ENCODE data around the gene CLEC19A. TPM values are rescaled to one million over a fixed set of nuclear protein-coding genes. Genes with fewer than 3 reads are reported as not detected.

Gene CLEC19A
- total RNA-seq, 2 experiments from 2014 or later = not detected

GRCh38 chr16:19269098-19269497, 16.4 kb upstream of the CLEC19A start:
- no peak for TF ChIP-seq CTCF (IDR thresholded peaks at IDR 0.05)
- Histone ChIP-seq H3K9me3 (ENCODE audit: control insufficient read depth in 1 of 2, insufficient read depth in 1 of 2, low read length in 2 of 2) (no peaks in the 10 kb centered on the region), H3K27me3 (ENCODE audit: control insufficient read depth in 1 of 2, insufficient read depth in 2 of 2, low read length in 2 of 2) (peaks cover 0 to 2% of the 10 kb centered on the region in 2 experiments), H3K4me3 (ENCODE audit: low read length) (no peak overlapping the region), H3K36me3 (ENCODE audit: insufficient read depth, low read length) (no peaks in the 10 kb centered on the region), H3K27ac (ENCODE audit: low read depth in 1 of 2, low read length in 2 of 2) (no peak overlapping the region), H3K4me1 (ENCODE audit: insufficient read depth, low read length) (no peaks in the 10 kb centered on the region)
- Mint-ChIP-seq H3K27me3 (no peaks in the 10 kb centered on the region), H3K4me1 (ENCODE audit: low read depth) (no peaks in the 10 kb centered on the region), H3K4me3 (no peak overlapping the region), H3K36me3 (ENCODE audit: low read depth) (no peaks in the 10 kb centered on the region), H3K9me3 (peaks cover 2% of the 10 kb centered on the region), H3K27ac (no peak overlapping the region)
- DNase-seq (no peak), ATAC-seq (ENCODE audit: poor library complexity) (no peak)
- ChIA-PET CTCF (interaction anchor here (0.5 kb wide), 1 partner anchor 880 kb away, joined by 3 read pairs; no protein-coding TSS in a partner anchor), POLR2A (no interaction called here)
- intact Hi-C loops (cut with DNase I, micrococcal nuclease) = no loop called here

GRCh38 chr16:19274165-19274797, 11.2 kb upstream of the CLEC19A start:
- DNase-seq = no peak
- Histone ChIP-seq H3K36me3 (ENCODE audit: insufficient read depth, low read length) (no peaks in the 10 kb centered on the region), H3K9me3 (ENCODE audit: control insufficient read depth in 1 of 2, insufficient read depth in 1 of 2, low read length in 2 of 2) (no peaks in the 10 kb centered on the region), H3K27ac (ENCODE audit: low read depth in 1 of 2, low read length in 2 of 2) (no peak overlapping the region), H3K27me3 (ENCODE audit: control insufficient read depth in 1 of 2, insufficient read depth in 2 of 2, low read length in 2 of 2) (peaks cover 0 to 2% of the 10 kb centered on the region in 2 experiments), H3K4me1 (ENCODE audit: insufficient read depth, low read length) (no peaks in the 10 kb centered on the region), H3K4me3 (ENCODE audit: low read length) (no peak overlapping the region)
- no peak overlapping the region for H3K4me3 Mint-ChIP-seq
- H3K4me1 Mint-ChIP-seq (ENCODE audit: low read depth) = no peaks in the 10 kb centered on the region
- ChIA-PET POLR2A (no interaction called here), CTCF (no interaction called here)
- intact Hi-C loops (cut with DNase I, micrococcal nuclease) = no loop called here
- ATAC-seq (ENCODE audit: poor library complexity) = no peak
- H3K27me3 Mint-ChIP-seq = no peaks in the 10 kb centered on the region
- no peaks in the 10 kb centered on the region for H3K9me3 Mint-ChIP-seq
- no peaks in the 10 kb centered on the region for H3K36me3 Mint-ChIP-seq (ENCODE audit: low read depth)
- no peak overlapping the region for H3K27ac Mint-ChIP-seq
- TF ChIP-seq CTCF (IDR thresholded peaks at IDR 0.05) = no peak

GRCh38 chr16:19278403-19278802, 7.1 kb upstream of the CLEC19A start:
- Histone ChIP-seq H3K4me3 (ENCODE audit: low read length) (no peak overlapping the region), H3K4me1 (ENCODE audit: insufficient read depth, low read length) (no peaks in the 10 kb centered on the region), H3K36me3 (ENCODE audit: insufficient read depth, low read length) (no peaks in the 10 kb centered on the region), H3K27me3 (ENCODE audit: control insufficient read depth in 1 of 2, insufficient read depth in 2 of 2, low read length in 2 of 2) (no peaks in the 10 kb centered on the region), H3K9me3 (ENCODE audit: control insufficient read depth in 1 of 2, insufficient read depth in 1 of 2, low read length in 2 of 2) (no peaks in the 10 kb centered on the region), H3K27ac (ENCODE audit: low read depth in 1 of 2, low read length in 2 of 2) (no peak overlapping the region)
- intact Hi-C loops (cut with DNase I, micrococcal nuclease) = no loop called here
- Mint-ChIP-seq H3K36me3 (ENCODE audit: low read depth) (no peaks in the 10 kb centered on the region), H3K27ac (no peak overlapping the region), H3K9me3 (no peaks in the 10 kb centered on the region), H3K4me1 (ENCODE audit: low read depth) (no peaks in the 10 kb centered on the region), H3K4me3 (no peak overlapping the region), H3K27me3 (no peaks in the 10 kb centered on the region)
- POLR2A ChIA-PET = no interaction called here
- CTCF ChIA-PET = no interaction called here
- TF ChIP-seq CTCF (IDR thresholded peaks at IDR 0.05) = no peak
- no peak for ATAC-seq (ENCODE audit: poor library complexity)
- DNase-seq = no peak
